Measurements from ENCODE around the gene HPS3. TPM values are rescaled to one million over a fixed set of nuclear protein-coding genes. Genes with fewer than 3 reads are reported as not detected.
"Not testable (repeated sequence)": the region's sequence is repeated elsewhere in the genome, so short reads cannot be mapped to it uniquely, and the experiment has no call there.

Gene HPS3
- total RNA-seq, 1 donor from 2014 or later = 28.6 TPM

DNA sequence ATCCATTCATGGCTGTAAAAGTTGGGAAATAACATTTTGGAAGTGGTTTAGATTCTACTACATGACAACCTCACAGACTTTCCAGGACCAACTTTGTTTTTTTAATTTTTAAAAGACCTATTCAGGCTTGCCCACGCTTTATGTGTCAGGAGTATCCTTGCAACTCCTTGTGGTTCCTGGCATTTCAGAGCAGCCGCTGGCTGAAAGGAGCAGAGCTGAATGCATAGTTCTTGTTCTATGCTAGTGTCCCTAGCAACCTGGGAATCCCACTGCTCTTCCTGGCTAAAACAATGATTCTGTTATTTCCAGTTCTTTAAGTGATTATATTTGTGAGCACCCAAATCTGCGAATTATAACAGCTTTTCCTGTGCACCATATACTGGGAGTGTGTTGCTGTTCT is 57.3 kb downstream of the HPS3 start:
- H3K27ac Mint-ChIP-seq = no peak overlapping the region
- no peaks in the 10 kb centered on the region for H3K27me3 Mint-ChIP-seq (ENCODE audit: low read depth)
- H3K4me3 Mint-ChIP-seq = no peak overlapping the region
- H3K4me1 Mint-ChIP-seq = peaks cover 7% of the 10 kb centered on the region
- TF ChIP-seq, protein P1, sequence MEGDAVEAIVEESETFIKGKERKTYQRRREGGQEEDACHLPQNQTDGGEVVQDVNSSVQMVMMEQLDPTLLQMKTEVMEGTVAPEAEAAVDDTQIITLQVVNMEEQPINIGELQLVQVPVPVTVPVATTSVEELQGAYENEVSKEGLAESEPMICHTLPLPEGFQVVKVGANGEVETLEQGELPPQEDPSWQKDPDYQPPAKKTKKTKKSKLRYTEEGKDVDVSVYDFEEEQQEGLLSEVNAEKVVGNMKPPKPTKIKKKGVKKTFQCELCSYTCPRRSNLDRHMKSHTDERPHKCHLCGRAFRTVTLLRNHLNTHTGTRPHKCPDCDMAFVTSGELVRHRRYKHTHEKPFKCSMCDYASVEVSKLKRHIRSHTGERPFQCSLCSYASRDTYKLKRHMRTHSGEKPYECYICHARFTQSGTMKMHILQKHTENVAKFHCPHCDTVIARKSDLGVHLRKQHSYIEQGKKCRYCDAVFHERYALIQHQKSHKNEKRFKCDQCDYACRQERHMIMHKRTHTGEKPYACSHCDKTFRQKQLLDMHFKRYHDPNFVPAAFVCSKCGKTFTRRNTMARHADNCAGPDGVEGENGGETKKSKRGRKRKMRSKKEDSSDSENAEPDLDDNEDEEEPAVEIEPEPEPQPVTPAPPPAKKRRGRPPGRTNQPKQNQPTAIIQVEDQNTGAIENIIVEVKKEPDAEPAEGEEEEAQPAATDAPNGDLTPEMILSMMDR (IDR thresholded peaks at IDR 0.05; ENCODE audit: unreplicated experiment) = no peak
- peaks cover 9% of the 10 kb centered on the region for H3K9me3 Mint-ChIP-seq
- H3K36me3 Mint-ChIP-seq = peaks cover 16% of the 10 kb centered on the region
- no peak for DNase-seq (ENCODE audit: low spot score in 2 of 2, unreplicated experiment in 2 of 2)

DNA sequence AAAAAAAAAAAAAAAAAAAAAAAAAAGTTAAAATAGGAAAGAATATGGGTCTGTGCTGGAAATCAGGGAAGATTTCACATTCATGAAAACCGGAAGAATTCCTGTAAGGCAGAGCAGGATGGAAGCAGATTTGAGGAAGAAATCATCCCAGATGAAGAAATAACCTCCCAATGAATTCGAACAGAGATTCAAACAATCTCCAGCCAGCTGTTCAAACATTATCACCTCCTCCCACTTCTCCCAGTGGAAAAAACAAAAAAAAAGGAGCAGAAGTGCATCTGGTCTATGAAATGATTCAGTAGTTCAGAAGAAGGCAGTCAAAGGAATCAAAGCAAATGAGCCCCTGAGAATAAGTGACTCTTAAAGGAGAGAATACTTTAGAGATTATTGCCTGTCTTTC is 59.1 kb downstream of the HPS3 start:
- no peak overlapping the region for H3K27ac Mint-ChIP-seq
- no peak for DNase-seq (ENCODE audit: low spot score in 2 of 2, unreplicated experiment in 2 of 2)
- H3K9me3 Mint-ChIP-seq = peaks cover 9% of the 10 kb centered on the region
- H3K27me3 Mint-ChIP-seq (ENCODE audit: low read depth) = no peaks in the 10 kb centered on the region
- TF ChIP-seq, protein P1 (IDR thresholded peaks at IDR 0.05; ENCODE audit: unreplicated experiment) = no peak
- H3K4me1 Mint-ChIP-seq = peaks cover 13% of the 10 kb centered on the region
- no peak overlapping the region for H3K4me3 Mint-ChIP-seq
- H3K36me3 Mint-ChIP-seq = peaks cover 16% of the 10 kb centered on the region

DNA sequence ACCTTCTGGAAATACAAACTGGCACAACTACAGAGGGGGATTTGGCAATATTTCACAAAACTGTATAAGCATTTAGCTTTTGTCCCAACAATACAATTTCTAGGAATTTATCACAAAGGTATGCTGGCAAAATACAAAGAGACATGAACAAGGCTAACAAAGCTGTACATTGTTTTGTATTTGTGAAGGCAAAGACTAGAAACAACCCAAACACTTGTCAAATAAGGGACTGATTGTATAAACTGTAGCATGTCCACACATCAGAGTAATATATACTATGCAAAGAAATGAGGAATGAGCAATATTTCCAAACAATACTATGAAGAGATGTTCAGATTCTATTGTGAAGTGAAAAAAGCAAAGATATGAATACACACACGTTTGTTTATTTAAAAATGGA is 65.8 kb downstream of the HPS3 start:
- H3K4me1 Mint-ChIP-seq = peaks cover 41% of the 10 kb centered on the region
- no peak overlapping the region for H3K27ac Mint-ChIP-seq

DNA sequence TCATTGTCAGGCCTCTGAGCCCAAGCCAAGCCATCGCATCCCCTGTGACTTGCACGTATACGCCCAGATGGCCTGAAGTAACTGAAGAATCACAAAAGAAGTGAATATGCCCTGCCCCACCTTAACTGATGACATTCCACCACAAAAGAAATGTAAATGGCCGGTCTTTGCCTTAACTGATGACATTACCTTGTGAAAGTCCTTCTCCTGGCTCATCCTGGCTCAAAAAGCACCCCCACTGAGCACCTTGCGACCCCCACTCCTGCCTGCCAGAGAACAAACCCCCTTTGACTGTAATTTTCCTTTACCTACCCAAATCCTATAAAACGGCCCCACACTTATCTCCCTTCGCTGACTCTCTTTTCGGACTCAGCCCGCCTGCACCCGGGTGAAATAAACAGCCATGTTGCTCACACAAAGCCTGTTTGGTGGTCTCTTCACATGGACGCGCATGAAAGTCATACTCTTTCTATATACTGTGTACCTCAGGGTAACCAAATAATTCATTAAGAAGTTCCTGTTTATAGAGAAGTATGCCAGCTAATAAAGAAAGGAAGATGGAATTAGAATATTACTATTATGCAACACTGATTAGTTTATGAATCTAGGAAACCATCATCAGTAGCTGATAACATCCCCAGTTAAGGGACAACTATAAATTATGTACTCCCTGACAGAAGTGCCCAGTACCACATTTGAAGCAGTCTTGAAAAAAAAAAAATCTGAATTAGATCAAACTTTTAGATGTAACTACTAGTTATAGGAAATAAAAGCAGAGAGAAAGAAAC is 67.6 kb downstream of the HPS3 start:
- Mint-ChIP-seq H3K4me1 (peaks cover 41% of the 10 kb centered on the region), H3K27ac (peak overlapping the region; percentile 73), H3K4me3 (peak overlapping the region; percentile 58)
- DNase-seq (ENCODE audit: low spot score in 2 of 2, unreplicated experiment in 2 of 2); H3K9me3 Mint-ChIP-seq; H3K27me3 Mint-ChIP-seq (ENCODE audit: low read depth); H3K36me3 Mint-ChIP-seq: not testable (repeated sequence)

More for the DNA sequence above, 65.8 kb downstream of the HPS3 start:
- H3K27me3 Mint-ChIP-seq (ENCODE audit: low read depth) = no peaks in the 10 kb centered on the region
- H3K9me3 Mint-ChIP-seq = peaks cover 6% of the 10 kb centered on the region
- no peak overlapping the region for H3K4me3 Mint-ChIP-seq
- TF ChIP-seq, protein P1 (IDR thresholded peaks at IDR 0.05; ENCODE audit: unreplicated experiment) = no peak
- DNase-seq (ENCODE audit: low spot score in 2 of 2, unreplicated experiment in 2 of 2) = no peak
- peaks cover 12% of the 10 kb centered on the region for H3K36me3 Mint-ChIP-seq

DNA sequence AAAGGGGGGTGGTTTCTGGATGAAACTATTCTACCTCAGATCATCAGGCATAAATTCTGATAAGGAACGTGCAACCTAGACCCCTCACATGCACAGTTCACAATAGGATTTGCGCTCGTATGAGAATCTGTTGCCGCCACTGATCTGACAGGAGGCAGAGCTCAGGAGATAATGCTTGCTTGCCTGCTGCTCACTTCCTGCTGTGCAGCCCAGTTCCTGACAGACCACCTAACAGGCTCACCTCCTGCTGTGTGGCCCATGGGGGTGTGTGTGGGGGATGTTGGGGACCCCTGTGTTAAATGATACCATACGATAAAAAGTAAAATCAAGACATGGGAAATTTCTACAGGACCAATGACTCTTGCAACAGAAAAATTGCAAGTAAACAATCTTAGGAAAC is 68.2 kb downstream of the HPS3 start:
- TF ChIP-seq, protein P1 (IDR thresholded peaks at IDR 0.05; ENCODE audit: unreplicated experiment) = no peak
- DNase-seq (ENCODE audit: low spot score in 2 of 2, unreplicated experiment in 2 of 2) = no peak
- Mint-ChIP-seq H3K9me3 (no peaks in the 10 kb centered on the region), H3K36me3 (peaks cover 7% of the 10 kb centered on the region), H3K27me3 (ENCODE audit: low read depth) (no peaks in the 10 kb centered on the region), H3K27ac (peak overlapping the region; percentile 73), H3K4me3 (peak overlapping the region; percentile 58), H3K4me1 (peaks cover 44% of the 10 kb centered on the region)

DNA sequence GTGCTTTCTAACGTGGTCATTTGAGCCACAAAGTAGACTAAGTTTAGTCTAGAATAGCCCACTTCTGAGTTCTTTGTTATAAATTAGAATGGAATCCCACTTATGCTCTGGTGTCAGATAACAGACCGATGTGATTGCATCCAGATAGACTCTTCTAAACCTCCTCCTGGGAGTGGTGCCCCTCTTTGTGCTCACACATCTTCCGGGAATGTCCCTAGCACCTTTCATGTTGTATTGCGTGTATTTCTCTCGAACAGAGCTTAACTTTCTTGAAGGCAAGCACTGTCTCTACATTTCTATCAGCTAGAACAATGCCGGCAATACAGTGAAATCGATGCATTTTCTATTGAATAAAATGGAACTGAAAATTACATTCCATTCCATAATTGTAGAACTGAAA is 69.2 kb downstream of the HPS3 start:
- Mint-ChIP-seq H3K4me3 (no peak overlapping the region), H3K9me3 (no peaks in the 10 kb centered on the region), H3K36me3 (peaks cover 7% of the 10 kb centered on the region), H3K27ac (peak overlapping the region; percentile 73), H3K27me3 (ENCODE audit: low read depth) (no peaks in the 10 kb centered on the region), H3K4me1 (peaks cover 42% of the 10 kb centered on the region)
- no peak for DNase-seq (ENCODE audit: low spot score in 2 of 2, unreplicated experiment in 2 of 2)
- TF ChIP-seq, protein P1 (IDR thresholded peaks at IDR 0.05; ENCODE audit: unreplicated experiment) = no peak
